HL-60 (cell line): ENCODE data around the gene KRTAP10-8.

ENCODE experiments used
- DNase-seq, 2 experiments: peaks; one replicate each; pipeline ENCODE4 v3.0.0-alpha.2; 2010 to 2020; ENCODE audit warnings: low read depth in 1 of 2, low spot score in 1 of 2
- H3K27ac ChIP-seq: fragments of 250-450 bp; sonication (Bioruptor Pico); replicated peaks from 2 replicates; pipeline ENCODE4 v1.5.1; 2020; ENCODE audit warnings: mild to moderate bottlenecking, moderate library complexity
- H3K27me3 ChIP-seq: fragments of 250-450 bp; sonication (Bioruptor Pico); 2 replicates; pipeline ENCODE4 v1.5.1; 2021; ENCODE audit warnings: mild to moderate bottlenecking, moderate library complexity; ENCODE audit not compliant: insufficient read depth, poor library complexity, severe bottlenecking
- H3K4me3 ChIP-seq: replicated peaks from 2 replicates; pipeline ENCODE4 v1.5.1; 2011; ENCODE audit warnings: mild to moderate bottlenecking, control low read depth, low read length; ENCODE audit not compliant: insufficient read depth
- CTCF ChIP-seq: IDR thresholded peaks from one replicate; pipeline ENCODE4 v1.5.1; 2011; ENCODE audit warnings: low read length, control low read depth, inconsistent platforms; ENCODE audit not compliant: insufficient read depth
- GABPA ChIP-seq: IDR thresholded peaks from 2 replicates; pipeline ENCODE4 v1.6.1; 2012; ENCODE audit warnings: low read depth
- POLR2AphosphoS5 ChIP-seq: IDR thresholded peaks from 2 replicates; pipeline ENCODE4 v1.6.1; 2012; ENCODE audit warnings: low read depth
- SPI1 ChIP-seq: IDR thresholded peaks from 2 replicates; pipeline ENCODE4 v1.6.1; 2012; ENCODE audit warnings: low read depth, mild to moderate bottlenecking, borderline replicate concordance
- TF ChIP-seq, protein P1 (sequence below): IDR thresholded peaks from 2 replicates; pipeline ENCODE4 v1.6.1; 2012; ENCODE audit warnings: low read depth; ENCODE audit not compliant: insufficient replicate concordance

The KRTAP10-8 gene

GRCh38 chr21:44592446-44593311, 19.2 kb upstream of the KRTAP10-8 start, which contains the start of gene KRTAP10-6:
KRTAP10-6 (minus strand) TSS chr21:44592505; CDS start chr21:44592484, 21 bp downstream.
- Histone ChIP-seq H3K27ac (no peak within 1 kb of the TSS), H3K27me3 (no peaks in the 10 kb centered on the region)
- TF ChIP-seq GABPA (no peak), SPI1 (no peak), POLR2AphosphoS5 (no peak), CTCF (no peak)
- TF ChIP-seq, protein P1, sequence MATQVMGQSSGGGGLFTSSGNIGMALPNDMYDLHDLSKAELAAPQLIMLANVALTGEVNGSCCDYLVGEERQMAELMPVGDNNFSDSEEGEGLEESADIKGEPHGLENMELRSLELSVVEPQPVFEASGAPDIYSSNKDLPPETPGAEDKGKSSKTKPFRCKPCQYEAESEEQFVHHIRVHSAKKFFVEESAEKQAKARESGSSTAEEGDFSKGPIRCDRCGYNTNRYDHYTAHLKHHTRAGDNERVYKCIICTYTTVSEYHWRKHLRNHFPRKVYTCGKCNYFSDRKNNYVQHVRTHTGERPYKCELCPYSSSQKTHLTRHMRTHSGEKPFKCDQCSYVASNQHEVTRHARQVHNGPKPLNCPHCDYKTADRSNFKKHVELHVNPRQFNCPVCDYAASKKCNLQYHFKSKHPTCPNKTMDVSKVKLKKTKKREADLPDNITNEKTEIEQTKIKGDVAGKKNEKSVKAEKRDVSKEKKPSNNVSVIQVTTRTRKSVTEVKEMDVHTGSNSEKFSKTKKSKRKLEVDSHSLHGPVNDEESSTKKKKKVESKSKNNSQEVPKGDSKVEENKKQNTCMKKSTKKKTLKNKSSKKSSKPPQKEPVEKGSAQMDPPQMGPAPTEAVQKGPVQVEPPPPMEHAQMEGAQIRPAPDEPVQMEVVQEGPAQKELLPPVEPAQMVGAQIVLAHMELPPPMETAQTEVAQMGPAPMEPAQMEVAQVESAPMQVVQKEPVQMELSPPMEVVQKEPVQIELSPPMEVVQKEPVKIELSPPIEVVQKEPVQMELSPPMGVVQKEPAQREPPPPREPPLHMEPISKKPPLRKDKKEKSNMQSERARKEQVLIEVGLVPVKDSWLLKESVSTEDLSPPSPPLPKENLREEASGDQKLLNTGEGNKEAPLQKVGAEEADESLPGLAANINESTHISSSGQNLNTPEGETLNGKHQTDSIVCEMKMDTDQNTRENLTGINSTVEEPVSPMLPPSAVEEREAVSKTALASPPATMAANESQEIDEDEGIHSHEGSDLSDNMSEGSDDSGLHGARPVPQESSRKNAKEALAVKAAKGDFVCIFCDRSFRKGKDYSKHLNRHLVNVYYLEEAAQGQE, result no peak

DNA sequence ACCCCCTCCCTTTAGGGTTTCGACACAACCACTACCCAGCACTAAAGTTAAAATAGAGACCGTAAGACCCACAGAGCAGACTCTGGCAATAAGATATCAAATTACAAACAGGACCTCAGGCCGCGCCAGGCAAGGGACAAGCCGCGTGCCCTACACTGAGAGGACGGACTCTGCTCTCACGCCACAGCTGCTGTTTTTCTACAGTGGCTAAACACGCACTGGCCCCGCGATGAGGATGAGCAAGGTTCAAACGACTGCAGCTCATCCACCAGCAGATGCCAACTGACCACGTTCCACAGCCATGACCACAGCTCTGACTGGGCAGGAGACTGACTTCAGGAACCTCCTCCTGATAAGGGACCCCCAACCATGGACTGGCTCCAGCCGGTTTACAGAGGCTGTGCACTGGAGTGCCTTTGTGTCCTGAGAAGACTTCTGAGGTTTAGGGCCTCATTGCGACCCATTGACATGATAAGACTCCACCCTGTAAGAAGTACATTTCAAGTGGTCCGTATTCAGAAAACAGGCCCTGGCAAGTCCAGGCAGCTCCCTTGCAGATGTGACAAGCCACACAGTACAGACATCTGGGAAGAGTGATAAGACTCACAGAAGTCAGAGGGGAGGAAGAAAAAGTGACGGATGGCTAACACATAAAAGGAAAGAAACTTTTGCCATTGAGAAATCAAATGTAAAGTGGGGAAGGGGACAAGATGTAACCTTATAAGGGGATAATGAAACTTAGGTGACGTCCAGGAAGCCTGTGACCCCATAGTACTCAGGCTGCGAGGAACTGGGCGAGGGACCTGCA, 18.1 kb upstream of the KRTAP10-8 start:
- TF ChIP-seq, protein P1, result no peak
- TF ChIP-seq POLR2AphosphoS5, result no peak
- no peak for TF ChIP-seq SPI1
- no peak for TF ChIP-seq CTCF
- no peak for TF ChIP-seq GABPA
- Histone ChIP-seq H3K4me3 (no peak overlapping the region), H3K27ac (no peak overlapping the region), H3K27me3 (no peaks in the 10 kb centered on the region)
- no peak for DNase-seq

More at GRCh38 chr21:44592446-44593311, 19.2 kb upstream of the KRTAP10-8 start, which contains the start of gene KRTAP10-6:
- no peak within 1 kb of the TSS for H3K4me3 ChIP-seq
- no peak for DNase-seq

GRCh38 chr21:44594406-44594916, 17.4 kb upstream of the KRTAP10-8 start:
- DNase-seq, result no peak
- TF ChIP-seq, protein P1, result no peak
- TF ChIP-seq POLR2AphosphoS5 (no peak), SPI1 (no peak), CTCF (no peak), GABPA (no peak)
- Histone ChIP-seq H3K27ac (no peak overlapping the region), H3K4me3 (no peak overlapping the region), H3K27me3 (no peaks in the 10 kb centered on the region)
